NB4 (cell line): ENCODE results near the gene APOBEC3C.
"Not testable (repeated sequence)": the region's sequence is repeated elsewhere in the genome, so short reads cannot be mapped to it uniquely, and the experiment has no call there.

Experiments used
- DNase-seq: peaks from one replicate; pipeline ENCODE4 v3.0.0; 2010; ENCODE audit warnings: low read depth
- H3K4me3 ChIP-seq: one replicate; pipeline ENCODE4 v1.5.1; 2011; ENCODE audit warnings: mild to moderate bottlenecking, low read depth, low read length, moderate library complexity
- MYC ChIP-seq: IDR thresholded peaks from 2 replicates; pipeline ENCODE4 v1.6.1; 2011; ENCODE audit warnings: low read depth, low read length
- POLR2A ChIP-seq: IDR thresholded peaks from 2 replicates; pipeline ENCODE4 v1.6.1; 2011; ENCODE audit warnings: mild to moderate bottlenecking; ENCODE audit not compliant: insufficient read length; ENCODE audit errors: extremely low read depth
- TF ChIP-seq, protein P1 (sequence below): IDR thresholded peaks from one replicate; pipeline ENCODE4 v1.5.1; 2012; ENCODE audit warnings: low read depth, low read length
- TF ChIP-seq, protein P2 (sequence below): IDR thresholded peaks from 2 replicates; pipeline ENCODE4 v1.6.1; 2011; ENCODE audit warnings: low read depth, low read length

APOBEC3C gene

DNA sequence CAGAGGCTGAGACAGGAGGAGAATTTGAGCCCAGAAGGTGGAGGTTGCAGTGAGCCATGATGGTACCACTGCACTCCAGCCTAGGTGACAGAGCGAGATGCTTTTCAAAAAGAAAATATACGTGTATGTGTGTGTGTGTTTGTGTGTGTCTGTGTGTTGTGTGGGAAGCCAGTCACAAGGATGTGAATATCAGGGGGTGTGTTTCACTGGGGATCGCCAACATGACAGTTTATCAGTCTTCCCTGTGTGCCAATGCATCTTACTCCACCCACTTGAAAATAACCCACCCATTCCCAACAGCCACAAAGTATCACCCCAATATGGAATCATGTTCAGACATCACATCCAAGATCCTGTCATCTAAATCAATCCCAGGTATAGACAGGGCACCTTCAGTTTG is 42.3 kb upstream of the APOBEC3C start:
- TF ChIP-seq, protein P1, sequence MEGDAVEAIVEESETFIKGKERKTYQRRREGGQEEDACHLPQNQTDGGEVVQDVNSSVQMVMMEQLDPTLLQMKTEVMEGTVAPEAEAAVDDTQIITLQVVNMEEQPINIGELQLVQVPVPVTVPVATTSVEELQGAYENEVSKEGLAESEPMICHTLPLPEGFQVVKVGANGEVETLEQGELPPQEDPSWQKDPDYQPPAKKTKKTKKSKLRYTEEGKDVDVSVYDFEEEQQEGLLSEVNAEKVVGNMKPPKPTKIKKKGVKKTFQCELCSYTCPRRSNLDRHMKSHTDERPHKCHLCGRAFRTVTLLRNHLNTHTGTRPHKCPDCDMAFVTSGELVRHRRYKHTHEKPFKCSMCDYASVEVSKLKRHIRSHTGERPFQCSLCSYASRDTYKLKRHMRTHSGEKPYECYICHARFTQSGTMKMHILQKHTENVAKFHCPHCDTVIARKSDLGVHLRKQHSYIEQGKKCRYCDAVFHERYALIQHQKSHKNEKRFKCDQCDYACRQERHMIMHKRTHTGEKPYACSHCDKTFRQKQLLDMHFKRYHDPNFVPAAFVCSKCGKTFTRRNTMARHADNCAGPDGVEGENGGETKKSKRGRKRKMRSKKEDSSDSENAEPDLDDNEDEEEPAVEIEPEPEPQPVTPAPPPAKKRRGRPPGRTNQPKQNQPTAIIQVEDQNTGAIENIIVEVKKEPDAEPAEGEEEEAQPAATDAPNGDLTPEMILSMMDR = no peak
- TF ChIP-seq POLR2A (no peak), MYC (no peak)
- TF ChIP-seq, protein P2, sequence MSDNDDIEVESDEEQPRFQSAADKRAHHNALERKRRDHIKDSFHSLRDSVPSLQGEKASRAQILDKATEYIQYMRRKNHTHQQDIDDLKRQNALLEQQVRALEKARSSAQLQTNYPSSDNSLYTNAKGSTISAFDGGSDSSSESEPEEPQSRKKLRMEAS = no peak
- DNase-seq = no peak
- H3K4me3 ChIP-seq = no peak overlapping the region

DNA sequence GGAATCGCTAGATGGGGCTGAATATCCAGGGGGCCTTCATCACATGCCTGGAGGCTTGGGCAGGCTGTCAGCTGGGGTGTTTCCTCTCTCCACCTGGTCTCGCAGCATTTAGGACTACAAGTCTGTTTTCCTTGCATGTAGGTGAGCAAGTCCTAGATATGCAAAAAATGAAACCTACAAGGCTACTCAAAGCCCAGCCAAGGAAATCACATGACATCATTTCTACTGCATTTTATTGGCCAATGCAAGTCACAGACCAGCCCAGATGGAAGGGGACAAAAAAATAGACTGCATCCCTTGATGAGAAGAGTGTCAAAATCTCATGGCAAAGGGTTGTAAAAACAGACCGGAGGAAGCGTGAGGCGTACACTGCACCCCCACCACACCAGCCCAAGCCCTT is 41.5 kb upstream of the APOBEC3C start:
- TF ChIP-seq, protein P1 = no peak
- no peak for TF ChIP-seq MYC
- TF ChIP-seq POLR2A = no peak
- TF ChIP-seq, protein P2 = no peak
- H3K4me3 ChIP-seq = no peak overlapping the region
- DNase-seq = no peak

DNA sequence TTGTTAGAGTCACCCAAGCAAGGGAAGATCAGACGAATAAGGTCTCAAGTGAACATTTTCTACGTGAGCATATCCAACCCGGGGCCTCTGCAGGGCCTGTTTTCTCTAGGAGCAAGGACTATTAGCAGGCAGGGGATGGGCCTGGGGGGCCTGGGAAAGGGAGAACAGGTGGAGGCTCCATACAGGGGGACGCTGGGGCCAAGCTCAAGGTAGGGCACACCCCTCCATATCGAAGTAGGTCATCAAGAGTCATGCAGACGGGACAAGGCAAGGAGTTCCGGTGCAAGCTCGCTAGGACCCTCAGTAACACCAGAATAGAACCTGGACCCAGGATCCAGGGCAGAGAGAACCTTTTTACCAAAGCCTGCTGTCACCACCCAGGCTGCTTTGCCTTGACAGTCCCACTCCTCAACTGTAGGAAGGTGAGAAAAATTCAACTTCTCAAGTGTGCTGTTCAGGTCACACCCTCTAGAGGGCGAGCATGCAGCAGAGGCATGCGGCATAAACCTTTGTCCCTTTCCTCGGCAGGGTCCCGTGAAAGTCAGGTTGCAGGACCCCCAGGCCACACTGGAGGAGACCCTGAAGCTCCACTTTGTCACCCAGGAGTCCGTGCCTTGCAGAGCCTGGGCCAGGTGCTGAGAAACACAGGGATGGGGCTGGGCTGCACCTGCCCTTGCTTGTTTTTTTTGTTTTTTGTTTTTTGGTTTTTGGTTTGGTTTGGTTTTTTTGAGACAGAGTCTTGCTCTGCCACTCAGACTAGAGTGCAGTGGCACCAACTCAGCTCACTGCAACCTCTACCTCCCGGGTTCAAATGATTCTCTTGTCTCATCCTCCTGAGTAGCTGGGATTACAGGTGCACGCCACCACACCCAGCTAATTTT is 40.5 kb upstream of the APOBEC3C start:
- DNase-seq = peak; percentile 55
- TF ChIP-seq POLR2A = no peak
- TF ChIP-seq, protein P2 = peak; percentile 60; the same call in 1 of the 2 replicates
- peak; percentile 42; the same call in 1 of the 2 replicates for TF ChIP-seq MYC
- TF ChIP-seq, protein P1 = peak; percentile 78
- no peak overlapping the region for H3K4me3 ChIP-seq

DNA sequence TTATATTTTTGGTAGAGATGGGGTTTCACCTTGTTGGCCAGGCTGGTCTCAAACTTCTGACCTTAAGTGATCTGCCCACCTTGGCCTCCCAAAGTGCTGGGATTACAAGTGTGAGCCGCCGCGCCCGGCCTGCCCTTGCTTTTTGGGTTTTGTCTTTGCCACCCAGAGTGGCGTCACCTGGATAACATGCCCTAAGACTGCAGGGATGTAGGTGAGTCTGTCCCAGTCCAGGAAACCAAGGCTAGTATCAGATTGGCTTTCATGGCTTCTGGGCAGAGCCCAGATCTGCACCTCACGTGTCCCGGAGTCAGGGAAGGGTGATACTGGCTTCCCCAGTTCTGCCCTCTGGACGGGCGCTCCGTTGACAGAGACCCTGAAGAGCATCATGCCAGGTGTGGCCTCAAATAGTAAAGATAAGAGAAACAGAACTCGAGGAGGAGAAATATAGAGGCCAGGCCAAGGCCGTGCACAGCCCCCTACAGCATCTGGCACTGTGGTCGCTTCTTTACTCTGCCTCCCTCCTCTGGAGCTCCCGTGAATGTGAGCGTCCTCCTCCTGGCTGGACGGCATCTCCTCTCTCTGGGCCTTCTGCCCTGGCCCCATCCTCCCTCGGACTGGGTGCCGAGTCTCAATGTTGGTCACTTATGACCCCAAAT is 39.8 kb upstream of the APOBEC3C start:
- no peak overlapping the region for H3K4me3 ChIP-seq
- TF ChIP-seq POLR2A (no peak), MYC (no peak)
- TF ChIP-seq, protein P2 = no peak
- TF ChIP-seq, protein P1 = no peak
- no peak for DNase-seq

DNA sequence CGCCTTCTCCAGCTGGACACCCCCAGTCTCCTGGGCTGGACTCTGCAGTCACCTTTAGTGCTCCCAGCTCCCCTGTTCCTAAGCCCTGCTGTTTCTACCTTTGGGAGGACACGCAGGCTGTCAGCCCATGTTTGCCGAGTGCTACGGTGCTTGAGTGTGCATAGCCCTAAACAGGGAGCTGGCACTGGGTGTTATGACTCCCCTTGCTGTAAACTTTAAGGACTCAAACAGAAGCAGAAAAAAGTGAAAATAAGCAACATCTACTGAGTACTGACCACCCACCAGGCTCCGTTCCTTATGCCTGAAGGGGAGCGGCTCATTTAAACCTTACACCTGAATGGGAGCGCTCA is 39.3 kb upstream of the APOBEC3C start:
- TF ChIP-seq, protein P2 = no peak
- no peak for TF ChIP-seq POLR2A
- TF ChIP-seq MYC = no peak
- TF ChIP-seq, protein P1 = no peak
- no peak for DNase-seq
- H3K4me3 ChIP-seq = no peak overlapping the region

DNA sequence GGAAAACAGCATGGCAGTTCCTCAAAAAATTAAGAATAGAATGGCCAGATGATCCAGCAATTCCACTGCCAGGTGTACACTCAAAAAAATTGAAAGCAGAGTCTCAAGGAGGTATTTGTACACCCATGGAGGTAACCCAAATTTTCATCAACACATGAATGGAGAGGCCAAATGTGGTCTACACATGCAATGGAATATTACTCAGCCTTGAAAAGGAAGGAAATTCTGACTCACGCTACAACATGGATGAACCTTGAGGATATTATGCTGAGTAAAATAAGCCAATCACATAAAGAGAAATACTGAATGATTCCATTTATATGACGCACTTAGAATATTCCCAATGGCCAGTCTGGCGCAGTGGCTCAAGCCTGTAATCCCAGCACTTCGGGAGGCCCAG is 36.8 kb upstream of the APOBEC3C start:
- DNase-seq, H3K4me3 ChIP-seq: not testable (repeated sequence)

DNA sequence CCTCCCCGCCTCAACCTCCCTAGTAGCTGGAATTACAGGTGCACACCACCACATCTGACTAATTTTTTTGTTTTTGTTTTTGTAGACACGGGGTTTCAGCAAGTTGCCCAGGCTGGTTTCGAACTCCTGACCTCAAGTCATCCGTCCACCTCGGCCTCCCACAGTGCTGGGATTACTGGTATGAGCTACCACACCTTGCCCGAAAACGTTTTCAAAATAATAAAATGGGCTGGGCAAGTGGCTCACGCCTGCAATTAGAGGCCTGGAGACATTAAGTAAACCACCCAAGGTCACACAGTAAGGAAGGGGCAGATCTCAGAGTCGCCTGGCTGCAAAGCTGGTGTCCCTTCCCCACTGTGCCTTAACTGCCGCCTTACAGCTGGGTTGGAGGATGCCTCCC is 33.5 kb upstream of the APOBEC3C start:
- H3K4me3 ChIP-seq, DNase-seq: not testable (repeated sequence)
